Esophagus muscularis mucosa (tissue), 4 donors: ENCODE results near the gene HLA-B.

Source experiments
- CTCF ChIP-seq, 3 experiments: fragments of 200-600 bp in 2 of 3; fragments of 450-650 bp in 1 of 3; sonication (generic) in 2 of 3; IDR thresholded peaks; one replicate each; pipeline ENCODE4 v1.5.1; 2017 to 2019; ENCODE audit warnings: antibody characterized with exemption in 3 of 3, mild to moderate bottlenecking in 2 of 3, moderate library complexity in 1 of 3
- EP300 ChIP-seq: sonication (generic); formaldehyde crosslinking; IDR thresholded peaks from one replicate; pipeline ENCODE4 v1.6.1; 2017; ENCODE audit warnings: antibody characterized with exemption
- POLR2A ChIP-seq: fragments of 450-650 bp; IDR thresholded peaks from one replicate; pipeline ENCODE4 v1.6.1; 2017; ENCODE audit warnings: antibody characterized with exemption, moderate library complexity, mild to moderate bottlenecking, low read depth
- POLR2AphosphoS5 ChIP-seq, 2 donors: sonication (generic); formaldehyde crosslinking; IDR thresholded peaks; one replicate each; pipeline ENCODE4 v1.6.1; 2017; ENCODE audit warnings: antibody characterized with exemption in 2 of 2

- TF ChIP-seq POLR2A (no peak), CTCF (IDR thresholded peaks at IDR 0.05) (no peak), POLR2AphosphoS5 (IDR thresholded peaks at IDR 0.05) (no peak), EP300 (no peak)
These were observed 45.6 kb upstream of the HLA-B start for GRCh38 chr6:31402324-31403282.
